ENCODE data around the gene GRSF1.
A peak's percentile ranks its signal among the peaks of the same experiment; 100 is the strongest.
"Not testable (repeated sequence)": the region's sequence is repeated elsewhere in the genome, so short reads cannot be mapped to it uniquely, and the experiment has no call there.

GRSF1 gene
- 66.6 to 89.4 (median 70.7) reads per million in 4 donors for total RNA-seq

- peak; percentile 93 to 95 (median 94) for DNase-seq
Observed at GRCh38 chr4:70839589-70840093, at the start of gene GRSF1. Gene GRSF1 (minus strand): TSS chr4:70839890. CDS start chr4:70839827, 63 bp downstream.

- DNase-seq = no peak
Observed at GRCh38 chr4:70885174-70885573, 45.5 kb upstream of the GRSF1 start.

GRCh38 chr4:70880739-70881138, 41.0 kb upstream of the GRSF1 start:
- no peak for DNase-seq

- no peak for DNase-seq
Observed at GRCh38 chr4:70877556-70877955, 37.9 kb upstream of the GRSF1 start.

- no peak for DNase-seq
Observed at GRCh38 chr4:70874268-70875156, 34.8 kb upstream of the GRSF1 start.

- no peak for DNase-seq
Observed at GRCh38 chr4:70873216-70873615, 33.5 kb upstream of the GRSF1 start.

- DNase-seq = no peak
Observed at GRCh38 chr4:70868778-70869177, 29.1 kb upstream of the GRSF1 start.

- peak in 1 of 5 donors; percentile 20 for DNase-seq
Observed at GRCh38 chr4:70863099-70863790, 23.6 kb upstream of the GRSF1 start.

- no peak for DNase-seq
Observed at GRCh38 chr4:70859066-70859465, 19.4 kb upstream of the GRSF1 start.

GRCh38 chr4:70858454-70858853, 18.8 kb upstream of the GRSF1 start:
- DNase-seq = no peak

- no peak for DNase-seq
Observed at GRCh38 chr4:70855464-70855863, 15.8 kb upstream of the GRSF1 start.

GRCh38 chr4:70849291-70849690, 9.6 kb upstream of the GRSF1 start:
- no peak for DNase-seq

GRCh38 chr4:70844180-70844579, 4.5 kb upstream of the GRSF1 start:
- no peak for DNase-seq

GRCh38 chr4:70842761-70843435, 3.2 kb upstream of the GRSF1 start:
- DNase-seq = no peak

- DNase-seq = no peak
Observed at GRCh38 chr4:70841951-70842350, 2.3 kb upstream of the GRSF1 start.

GRCh38 chr4:70841211-70841610, 1.5 kb upstream of the GRSF1 start:
- no peak for DNase-seq

GRCh38 chr4:70840631-70841030, 941 bp upstream of the GRSF1 start:
- not testable (repeated sequence) for DNase-seq

- peak; percentile 38 to 71 (median 56) for DNase-seq
Observed at GRCh38 chr4:70840137-70840536, 447 bp upstream of the GRSF1 start.

GRCh38 chr4:70838666-70839588, 763 bp downstream of the GRSF1 start:
- DNase-seq = peak; percentile 39 to 69 (median 57)

GRCh38 chr4:70838204-70838603, 1.5 kb downstream of the GRSF1 start:
- DNase-seq = no peak

- DNase-seq = no peak
Observed at GRCh38 chr4:70836081-70836480, 3.6 kb downstream of the GRSF1 start.

GRCh38 chr4:70833675-70834074, 6.0 kb downstream of the GRSF1 start:
- DNase-seq = no peak

All from T-helper 1 cell (primary cell).